ENCODE data around the gene GLI3. TPM values are rescaled to one million over a fixed set of nuclear protein-coding genes. Genes with fewer than 3 reads are reported as not detected.
A peak's percentile ranks its signal among the peaks of the same experiment; 100 is the strongest.

The GLI3 gene
- polyA plus RNA-seq, 1 of the 3 experiments (the other 2 are of a cell fraction), result 0.08 TPM

DNA sequence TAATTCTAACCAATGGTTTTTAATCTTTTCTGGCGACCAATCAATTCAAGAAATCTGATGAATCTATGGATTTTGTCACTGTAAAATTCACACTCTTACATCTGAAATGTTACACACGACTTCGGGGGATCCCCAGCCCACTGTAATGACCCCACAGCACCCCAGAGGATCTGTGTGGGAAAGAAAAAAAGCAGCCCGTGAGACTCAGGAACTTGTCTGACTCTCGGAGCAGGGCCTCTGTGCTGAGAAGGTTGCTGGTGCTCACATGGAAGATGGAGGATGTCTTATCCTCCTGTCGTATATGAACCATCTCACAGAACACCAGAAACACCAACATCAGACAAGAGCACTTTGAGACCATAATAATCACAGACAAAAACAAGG lies 305.8 kb downstream of the GLI3 start:
- Histone ChIP-seq H3K4me3 (ENCODE audit: low read depth in 2 of 2, low read length in 1 of 2) (no peak overlapping the region), H3K27ac (ENCODE audit: low read depth in 2 of 2, low read length in 1 of 2) (peak overlapping the region in 1 of 2 experiments; percentile 56; a peak in 2 of 4 replicates), H3K4me1 (ENCODE audit: control insufficient read depth in 1 of 2, insufficient read depth in 2 of 2, low read depth in 1 of 2, low read length in 1 of 2) (peaks cover 0 to 14% of the 10 kb centered on the region in 2 experiments; a peak in 2 of 4 replicates), H2AFZ (ENCODE audit: low read depth) (peak overlapping the region; percentile 66; the same call in 1 of the 2 replicates), H4K20me1 (ENCODE audit: insufficient read depth) (no peaks in the 10 kb centered on the region), H3K9me3 (no peaks in the 10 kb centered on the region), H3F3A (replicated peaks; ENCODE audit: insufficient read depth) (peaks cover 13% of the 10 kb centered on the region), H3K9me2 (no peaks in the 10 kb centered on the region), H3K27me3 (ENCODE audit: insufficient read depth) (no peaks in the 10 kb centered on the region), H3K4me2 (no peak overlapping the region), H3K9ac (peak overlapping the region; percentile 16; the same call in 1 of the 2 replicates), H3K79me2 (ENCODE audit: insufficient read depth) (no peaks in the 10 kb centered on the region), H3K36me3 (replicated peaks in 1 of 2; ENCODE audit: control insufficient read depth in 1 of 2, insufficient read depth in 2 of 2, low read length in 1 of 2) (no peaks in the 10 kb centered on the region)
- ChIA-PET POLR2A (no interaction called here), CTCF (interaction anchor here (1.0 to 6.8 kb wide), 2 partner anchors 11 to 912 kb away, joined by 4 to 73 read pairs; no protein-coding TSS in a partner anchor)
- DNase-seq, result no peak
- 43% methylated on average over 6 of the region's 6 CpGs for WGBS (ENCODE audit: low lambda C conversion rate)
- TF ChIP-seq RAD21 (IDR thresholded peaks at IDR 0.05; ENCODE audit: low read length), result no peak
- TF ChIP-seq SMC3 (IDR thresholded peaks at IDR 0.05; ENCODE audit: low read depth, low read length), result no peak
- no peak for TF ChIP-seq TCF12 (IDR thresholded peaks at IDR 0.05)
- TF ChIP-seq YY1 (IDR thresholded peaks at IDR 0.05; ENCODE audit: low read depth), result no peak

DNA sequence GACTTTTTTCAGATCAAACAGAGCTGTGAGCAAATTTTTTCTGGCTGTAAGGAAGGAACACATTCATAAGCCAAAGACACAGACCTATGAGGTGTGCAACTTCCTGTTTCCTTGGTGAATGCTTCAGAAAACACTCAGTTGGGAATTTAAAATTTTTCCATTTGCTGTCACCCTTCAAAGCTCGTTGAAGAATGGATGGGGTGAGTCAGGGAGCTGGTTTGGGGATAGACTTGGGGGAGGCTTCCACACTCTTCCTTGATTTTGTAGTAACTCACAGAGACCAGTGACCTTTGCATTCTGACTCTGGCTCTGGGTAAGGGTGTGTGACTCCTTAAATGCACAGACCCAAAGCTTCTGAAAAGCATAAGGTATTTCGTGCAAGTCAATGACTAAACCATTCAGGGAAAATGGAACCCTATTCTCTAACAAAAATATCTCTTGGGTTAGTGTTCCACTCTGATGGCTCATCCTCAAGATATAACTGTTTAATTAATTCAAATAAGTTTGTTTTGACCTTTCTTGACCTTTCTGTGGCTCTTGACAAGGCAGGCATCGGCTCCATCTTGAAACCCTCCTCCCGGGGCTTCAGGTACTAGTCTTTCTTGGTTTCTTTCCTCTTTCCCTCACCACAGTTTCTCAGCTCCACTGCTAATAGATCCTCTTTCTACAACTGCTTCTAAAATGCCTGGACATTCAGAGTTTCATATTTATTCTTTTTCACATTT lies 306.3 kb downstream of the GLI3 start:
- H3F3A ChIP-seq (replicated peaks; ENCODE audit: insufficient read depth), result peaks cover 13% of the 10 kb centered on the region
- no peak overlapping the region for H3K4me3 ChIP-seq (ENCODE audit: low read depth in 2 of 2, low read length in 1 of 2)
- H3K27me3 ChIP-seq (ENCODE audit: insufficient read depth), result no peaks in the 10 kb centered on the region
- H3K9me3 ChIP-seq, result no peaks in the 10 kb centered on the region
- DNase-seq, result no peak
- peaks cover 0 to 14% of the 10 kb centered on the region in 2 experiments; a peak in 2 of 4 replicates for H3K4me1 ChIP-seq (ENCODE audit: control insufficient read depth in 1 of 2, insufficient read depth in 2 of 2, low read depth in 1 of 2, low read length in 1 of 2)
- H3K36me3 ChIP-seq (replicated peaks in 1 of 2; ENCODE audit: control insufficient read depth in 1 of 2, insufficient read depth in 2 of 2, low read length in 1 of 2), result no peaks in the 10 kb centered on the region
- H3K79me2 ChIP-seq (ENCODE audit: insufficient read depth), result no peaks in the 10 kb centered on the region
- H3K4me2 ChIP-seq, result peak overlapping the region; percentile 7; the same call in 1 of the 2 replicates
- TF ChIP-seq MXI1 (IDR thresholded peaks at IDR 0.05; ENCODE audit: low read depth, low read length) (no peak), FOSL2 (IDR thresholded peaks at IDR 0.05; ENCODE audit: borderline replicate concordance, low read depth) (peak; percentile 49; the same call in 1 of the 2 replicates), PBX3 (IDR thresholded peaks at IDR 0.05) (peak; percentile 61; the same call in 1 of the 2 replicates), SMC3 (IDR thresholded peaks at IDR 0.05; ENCODE audit: low read depth, low read length) (no peak), RXRA (IDR thresholded peaks at IDR 0.05; ENCODE audit: borderline replicate concordance, low read depth) (no peak), TCF12 (IDR thresholded peaks at IDR 0.05) (peak; percentile 15; the same call in 1 of the 2 replicates), EP300 (IDR thresholded peaks at IDR 0.05; ENCODE audit: borderline replicate concordance in 1 of 2, low read depth in 1 of 2, low read length in 1 of 2) (peak in 1 of 2 experiments; percentile 47; a peak in 1 of 4 replicates), NFIC (IDR thresholded peaks at IDR 0.05; ENCODE audit: borderline replicate concordance) (no peak; the same call in 1 of the 2 replicates), EZH2phosphoT487 (IDR thresholded peaks at IDR 0.05; ENCODE audit: borderline replicate concordance, low read depth) (no peak), POLR2AphosphoS5 (IDR thresholded peaks at IDR 0.05; ENCODE audit: low read depth, low read length) (no peak), CTCF (IDR thresholded peaks at IDR 0.05) (no peak), TEAD4 (IDR thresholded peaks at IDR 0.05; ENCODE audit: borderline replicate concordance, insufficient read depth) (no peak), YY1 (IDR thresholded peaks at IDR 0.05; ENCODE audit: low read depth) (peak; percentile 60; the same call in 1 of the 2 replicates), RAD21 (IDR thresholded peaks at IDR 0.05; ENCODE audit: low read length) (no peak), JUND (IDR thresholded peaks at IDR 0.05) (no peak), ZBTB33 (IDR thresholded peaks at IDR 0.05; ENCODE audit: borderline replicate concordance, low read depth) (no peak), FOXM1 (IDR thresholded peaks at IDR 0.05; ENCODE audit: low read depth) (no peak), ELF1 (IDR thresholded peaks at IDR 0.05) (0 out of 2 replicates have a peak, but pooled peaks have one; percentile 22)
- TF ChIP-seq, protein P1, sequence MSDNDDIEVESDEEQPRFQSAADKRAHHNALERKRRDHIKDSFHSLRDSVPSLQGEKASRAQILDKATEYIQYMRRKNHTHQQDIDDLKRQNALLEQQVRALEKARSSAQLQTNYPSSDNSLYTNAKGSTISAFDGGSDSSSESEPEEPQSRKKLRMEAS (IDR thresholded peaks at IDR 0.05; ENCODE audit: low read depth), result 0 out of 2 replicates have a peak, but pooled peaks have one; percentile 21
- no peaks in the 10 kb centered on the region for H3K9me2 ChIP-seq
- peak overlapping the region; percentile 16; the same call in 1 of the 2 replicates for H3K9ac ChIP-seq
- peak overlapping the region; percentile 66; the same call in 1 of the 2 replicates for H2AFZ ChIP-seq (ENCODE audit: low read depth)
- ChIA-PET CTCF (interaction anchor here (1.0 to 6.8 kb wide), 2 partner anchors 12 to 912 kb away, joined by 4 to 73 read pairs; no protein-coding TSS in a partner anchor), POLR2A (no interaction called here)
- 21% methylated on average over 4 of the region's 4 CpGs for WGBS (ENCODE audit: low lambda C conversion rate)
- no peaks in the 10 kb centered on the region for H4K20me1 ChIP-seq (ENCODE audit: insufficient read depth)
- H3K27ac ChIP-seq (ENCODE audit: low read depth in 2 of 2, low read length in 1 of 2), result peak overlapping the region in 1 of 2 experiments; percentile 56; a peak in 2 of 4 replicates

Measured in SK-N-SH (cell line).